HG03135 (cell line): ENCODE results near the gene RNMT.

ENCODE experiments used
- ATAC-seq: cut with Tn5 transposase; IDR thresholded peaks from one replicate; pipeline ENCODE4 v1.9.1; 2021; ENCODE audit warnings: mild to moderate bottlenecking, moderate library complexity; ENCODE audit not compliant: unreplicated experiment

RNMT gene

GRCh38 chr18:13809531-13810255 is 83.2 kb downstream of the RNMT start:
- no peak for ATAC-seq

- no peak for ATAC-seq
Measured at GRCh38 chr18:13810950-13811485, 84.5 kb downstream of the RNMT start.

GRCh38 chr18:13811993-13812392 is 85.5 kb downstream of the RNMT start:
- ATAC-seq, result no peak

GRCh38 chr18:13813271-13813849 is 86.9 kb downstream of the RNMT start:
- ATAC-seq, result peak; percentile 74
